Breast epithelium (tissue), 4 donors: ENCODE data around the gene GNG11. TPM values are rescaled to one million over a fixed set of nuclear protein-coding genes. Genes with fewer than 3 reads are reported as not detected.

Source experiments
- DNase-seq, 2 donors: peaks; one replicate each; pipeline ENCODE4 v3.0.0-alpha.2; 2019; ENCODE audit warnings: low spot score in 2 of 2
- H3K27ac ChIP-seq, 2 donors: fragments of 200-600 bp; sonication (generic) in 1 of 2; one replicate each; pipeline ENCODE4 v1.5.1; 2016 to 2019; ENCODE audit warnings: mild to moderate bottlenecking in 1 of 2
- H3K27me3 ChIP-seq, 2 donors: fragments of 200-600 bp; sonication (generic) in 1 of 2; one replicate each; pipeline versions ENCODE4 v1.5.1 to v1.6.0; 2017 to 2019; ENCODE audit warnings: control low read depth in 1 of 2, mild to moderate bottlenecking in 1 of 2
- H3K36me3 ChIP-seq: fragments of 200-600 bp; one replicate; pipeline ENCODE4 v1.5.1; 2019
- H3K4me1 ChIP-seq, 2 donors: fragments of 200-600 bp; sonication (generic); one replicate each; pipeline ENCODE4 v1.5.1; 2016 to 2019; ENCODE audit warnings: control low read depth in 1 of 2
- H3K4me3 ChIP-seq, 3 donors: fragments of 200-600 bp; sonication (generic); 1 replicate in 2 of 3; 2 replicates in 1 of 3; pipeline ENCODE4 v1.5.1; 2016 to 2019; ENCODE audit warnings: mild to moderate bottlenecking in 3 of 3, moderate library complexity in 2 of 3
- H3K9me3 ChIP-seq, 2 donors: fragments of 200-600 bp; sonication (generic) in 1 of 2; one replicate each; pipeline ENCODE4 v1.5.1; 2016 to 2019; ENCODE audit warnings: control low read depth in 1 of 2
- POLR2A ChIP-seq: fragments of 450-650 bp; IDR thresholded peaks from one replicate; pipeline ENCODE4 v1.6.1; 2016; ENCODE audit warnings: antibody characterized with exemption, mild to moderate bottlenecking, moderate library complexity
- POLR2AphosphoS5 ChIP-seq, 3 donors: sonication (generic); formaldehyde crosslinking; IDR thresholded peaks; one replicate each; pipeline ENCODE4 v1.6.1; 2017; ENCODE audit warnings: antibody characterized with exemption in 3 of 3
- intact Hi-C: fragments of 100-400 bp; cut with DNase I; formaldehyde crosslinking; loops from one replicate; pipeline ENCODE4 v1.15.1; 2023; ENCODE audit warnings: low total_unique reads
- total RNA-seq, 3 donors: library from RNA; depleted of rRNA; stranded (reverse); fragments of >200 nt; gene quantifications; one replicate each; pipeline ENCODE4 v1.1.0, GENCODE V29; 2016
- TF ChIP-seq, protein P1 (sequence below), 3 donors: fragments of 450-650 bp; IDR thresholded peaks; one replicate each; pipeline ENCODE4 v1.5.1; 2016 to 2017; ENCODE audit warnings: antibody characterized with exemption in 3 of 3, mild to moderate bottlenecking in 3 of 3, moderate library complexity in 3 of 3

GNG11 gene
- 10 to 100 TPM; 17.3 to 40.0 (median 25.4) TPM for total RNA-seq

DNA sequence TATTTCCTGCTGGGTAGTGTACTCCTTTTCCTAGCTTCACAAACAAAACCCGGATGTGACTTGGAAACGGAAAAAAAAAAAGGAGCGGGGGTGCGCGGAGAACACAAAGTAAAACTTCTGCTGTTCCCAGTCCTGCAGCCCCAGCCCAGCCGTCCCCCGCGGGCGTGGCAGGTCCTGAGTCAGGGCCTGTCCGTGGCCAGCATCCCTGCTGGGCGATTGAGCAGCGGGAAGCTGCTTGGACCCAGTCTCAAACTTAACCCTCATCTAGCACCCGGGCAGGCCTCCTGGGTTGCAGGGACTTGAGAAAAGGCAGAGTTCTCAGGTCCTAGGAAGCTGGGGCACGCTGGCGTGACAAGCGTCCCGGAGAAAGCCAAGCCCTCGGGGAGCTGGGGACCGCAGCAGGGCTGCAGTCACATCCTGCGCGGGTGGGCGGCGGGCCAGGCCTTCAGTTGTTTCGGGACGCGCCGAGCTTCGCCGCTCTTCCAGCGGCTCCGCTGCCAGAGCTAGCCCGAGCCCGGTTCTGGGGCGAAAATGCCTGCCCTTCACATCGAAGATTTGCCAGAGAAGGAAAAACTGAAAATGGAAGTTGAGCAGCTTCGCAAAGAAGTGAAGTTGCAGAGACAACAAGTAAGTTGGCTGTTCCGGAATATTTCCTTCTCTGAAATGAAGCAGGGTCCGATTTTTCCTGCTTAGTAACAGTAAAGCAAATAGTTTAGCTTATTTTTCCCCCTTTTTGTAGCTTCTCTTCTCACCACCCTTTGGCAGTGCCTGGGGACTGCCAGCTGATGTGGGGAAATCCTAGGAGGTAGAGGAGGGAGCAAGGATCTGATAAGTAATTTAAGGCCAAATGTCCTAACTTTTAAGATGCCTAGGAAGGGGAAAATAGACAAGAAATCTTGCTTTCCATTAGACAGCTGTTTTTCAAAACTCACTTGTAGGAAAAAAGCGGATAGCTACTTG, at the start of gene GNG11:
TSS of gene GNG11 (plus strand) at position 129 of the 960 bp plus-strand sequence. CDS start at position 532, 403 bp downstream.
- peak within 1 kb of the TSS; percentile 53 to 80 (median 60) for H3K4me3 ChIP-seq
- H3K27ac ChIP-seq: peak within 1 kb of the TSS; percentile 84 to 94
- no peaks in the 10 kb centered on the region for H3K36me3 ChIP-seq
- no peaks in the 10 kb centered on the region for H3K4me1 ChIP-seq
- no peaks in the 10 kb centered on the region for H3K9me3 ChIP-seq
- peak; percentile 56 to 67 for DNase-seq
- intact Hi-C loops: no loop called here
- TF ChIP-seq POLR2A (peak; percentile 23), POLR2AphosphoS5 (IDR thresholded peaks at IDR 0.05) (peak in 2 of 3 donors; percentile 54 to 68)
- TF ChIP-seq, protein P1, sequence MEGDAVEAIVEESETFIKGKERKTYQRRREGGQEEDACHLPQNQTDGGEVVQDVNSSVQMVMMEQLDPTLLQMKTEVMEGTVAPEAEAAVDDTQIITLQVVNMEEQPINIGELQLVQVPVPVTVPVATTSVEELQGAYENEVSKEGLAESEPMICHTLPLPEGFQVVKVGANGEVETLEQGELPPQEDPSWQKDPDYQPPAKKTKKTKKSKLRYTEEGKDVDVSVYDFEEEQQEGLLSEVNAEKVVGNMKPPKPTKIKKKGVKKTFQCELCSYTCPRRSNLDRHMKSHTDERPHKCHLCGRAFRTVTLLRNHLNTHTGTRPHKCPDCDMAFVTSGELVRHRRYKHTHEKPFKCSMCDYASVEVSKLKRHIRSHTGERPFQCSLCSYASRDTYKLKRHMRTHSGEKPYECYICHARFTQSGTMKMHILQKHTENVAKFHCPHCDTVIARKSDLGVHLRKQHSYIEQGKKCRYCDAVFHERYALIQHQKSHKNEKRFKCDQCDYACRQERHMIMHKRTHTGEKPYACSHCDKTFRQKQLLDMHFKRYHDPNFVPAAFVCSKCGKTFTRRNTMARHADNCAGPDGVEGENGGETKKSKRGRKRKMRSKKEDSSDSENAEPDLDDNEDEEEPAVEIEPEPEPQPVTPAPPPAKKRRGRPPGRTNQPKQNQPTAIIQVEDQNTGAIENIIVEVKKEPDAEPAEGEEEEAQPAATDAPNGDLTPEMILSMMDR (IDR thresholded peaks at IDR 0.05): no peak
- no peaks in the 10 kb centered on the region for H3K27me3 ChIP-seq

DNA sequence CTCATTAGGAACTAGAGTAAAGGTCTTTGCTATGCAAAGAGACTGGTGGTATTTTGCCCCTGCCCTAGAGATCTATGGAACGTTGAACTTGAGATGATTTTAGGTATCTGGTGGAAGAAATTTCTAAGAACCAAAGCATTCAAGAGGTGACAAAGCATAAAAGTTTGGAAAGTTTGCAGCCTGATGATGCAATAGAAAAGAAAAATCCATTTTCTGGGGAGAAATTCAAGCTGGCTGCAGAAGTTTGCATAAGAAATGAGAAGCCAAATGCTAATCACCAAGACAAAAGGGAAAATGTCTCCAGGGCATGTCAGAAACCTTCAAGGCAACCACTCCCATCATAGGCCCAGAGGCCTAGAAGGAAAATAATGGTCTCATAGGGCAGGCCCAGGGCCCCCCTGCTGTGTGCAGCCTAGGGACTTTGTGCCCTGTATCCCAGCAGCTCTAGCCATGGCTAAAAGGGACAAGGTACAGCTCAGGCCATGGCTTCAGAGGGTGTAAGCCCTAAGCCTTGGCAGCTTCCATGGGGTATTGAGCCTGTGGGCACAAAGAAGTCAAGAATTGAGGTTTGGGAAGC, 47.4 kb upstream of the GNG11 start:
- no peaks in the 10 kb centered on the region for H3K36me3 ChIP-seq
- TF ChIP-seq POLR2A: no peak
- TF ChIP-seq, protein P1 (IDR thresholded peaks at IDR 0.05): no peak
- no peak for TF ChIP-seq POLR2AphosphoS5 (IDR thresholded peaks at IDR 0.05)
- H3K4me1 ChIP-seq: no peaks in the 10 kb centered on the region
- no peaks in the 10 kb centered on the region for H3K27me3 ChIP-seq
- H3K9me3 ChIP-seq: no peaks in the 10 kb centered on the region
- intact Hi-C loops: no loop called here
- H3K27ac ChIP-seq: no peak overlapping the region
- no peak for DNase-seq
- no peak overlapping the region for H3K4me3 ChIP-seq

DNA sequence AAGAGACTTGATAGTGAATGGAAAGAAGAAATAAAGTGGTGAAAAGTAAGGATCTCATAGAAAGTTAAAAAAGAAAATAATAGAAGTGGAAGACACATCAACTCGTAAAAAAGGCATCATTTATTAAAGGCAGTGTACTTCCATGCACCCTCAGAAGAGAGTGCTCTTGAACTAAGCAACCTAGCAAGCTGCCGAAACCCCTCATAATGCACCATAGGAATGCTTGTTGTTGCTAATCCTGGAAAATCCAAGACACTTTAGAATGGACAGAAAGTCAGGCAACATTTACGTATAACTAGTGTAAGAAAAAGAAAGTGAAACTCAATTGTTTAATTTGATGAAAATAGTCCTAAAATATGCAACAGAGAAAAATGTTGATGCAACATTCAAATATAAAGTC, 43.8 kb upstream of the GNG11 start:
- H3K27ac ChIP-seq: no peak overlapping the region
- intact Hi-C loops: no loop called here
- H3K36me3 ChIP-seq: no peaks in the 10 kb centered on the region
- H3K9me3 ChIP-seq: no peaks in the 10 kb centered on the region
- TF ChIP-seq, protein P1 (IDR thresholded peaks at IDR 0.05): no peak
- H3K27me3 ChIP-seq: no peaks in the 10 kb centered on the region
- no peak for DNase-seq
- H3K4me1 ChIP-seq: no peaks in the 10 kb centered on the region
- no peak overlapping the region for H3K4me3 ChIP-seq

DNA sequence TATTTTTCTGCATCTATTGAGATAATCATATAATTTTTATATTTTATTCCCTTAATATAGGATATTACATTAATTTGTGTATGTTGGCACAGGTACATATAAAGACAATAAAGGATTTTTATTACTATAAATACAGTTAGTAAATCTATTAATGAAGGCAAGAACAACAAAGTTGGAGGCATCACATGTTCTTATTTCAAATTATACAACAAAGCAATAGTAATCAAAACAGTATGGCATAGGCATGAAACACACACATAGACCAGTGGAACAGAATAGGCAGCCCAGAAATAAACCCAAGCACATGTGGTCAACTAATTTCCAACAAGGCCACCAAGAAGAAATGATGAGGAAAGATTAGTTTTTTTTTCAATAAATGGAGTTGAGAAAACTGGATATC, 42.2 kb upstream of the GNG11 start:
- Histone ChIP-seq H3K4me1 (no peaks in the 10 kb centered on the region), H3K9me3 (no peaks in the 10 kb centered on the region), H3K36me3 (no peaks in the 10 kb centered on the region), H3K27ac (no peak overlapping the region), H3K4me3 (no peak overlapping the region), H3K27me3 (no peaks in the 10 kb centered on the region)
- TF ChIP-seq POLR2AphosphoS5 (IDR thresholded peaks at IDR 0.05) (no peak), POLR2A (no peak)
- TF ChIP-seq, protein P1 (IDR thresholded peaks at IDR 0.05): no peak
- intact Hi-C loops: no loop called here
- no peak for DNase-seq

DNA sequence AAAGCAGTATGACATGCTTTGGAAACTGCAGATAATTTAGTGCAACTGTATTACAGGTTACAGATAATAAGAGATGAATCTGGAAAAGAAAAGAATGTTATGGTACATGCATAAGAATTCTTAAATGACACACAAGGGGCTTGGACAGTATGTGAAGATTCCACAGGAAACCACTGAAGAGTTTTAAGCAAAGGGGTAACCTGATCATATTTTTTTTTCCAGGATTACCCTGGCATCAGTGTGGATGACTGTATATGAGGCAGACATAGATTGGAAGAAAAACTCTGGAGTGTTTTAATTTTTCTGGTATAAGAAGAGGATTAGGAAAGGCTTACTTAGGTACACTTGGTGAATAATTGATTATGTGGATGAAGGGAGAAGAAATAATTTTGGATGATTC, 39.1 kb upstream of the GNG11 start:
- no peaks in the 10 kb centered on the region for H3K27me3 ChIP-seq
- no peak overlapping the region for H3K27ac ChIP-seq
- no peak overlapping the region for H3K4me3 ChIP-seq
- H3K36me3 ChIP-seq: no peaks in the 10 kb centered on the region
- H3K9me3 ChIP-seq: no peaks in the 10 kb centered on the region
- TF ChIP-seq POLR2AphosphoS5 (IDR thresholded peaks at IDR 0.05) (no peak), POLR2A (no peak)
- TF ChIP-seq, protein P1 (IDR thresholded peaks at IDR 0.05): no peak
- no peak for DNase-seq
- intact Hi-C loops: no loop called here
- H3K4me1 ChIP-seq: no peaks in the 10 kb centered on the region
